Esophagus (tissue), 2 donors: Measurements from ENCODE around the gene GAPDH. TPM values are rescaled to one million over a fixed set of nuclear protein-coding genes. Genes with fewer than 3 reads are reported as not detected.

Experiments
- polyA plus RNA-seq, 2 donors: library from polyadenylated mRNA; stranded (reverse); fragments of 200-250 nt; gene quantifications; one replicate each; pipeline ENCODE4 v1.2.3, GENCODE V29; 2013
- donor health status: healthy with polysubstance abuse.
- donor health status: Bipolar disorder and iron deficiency.

Gene GAPDH
- polyA plus RNA-seq, 2 donors = 2,765 to 3,567 TPM

Other genes starting within 250 kb of the GAPDH start
- gene PLEKHG6, start 223.8 kb upstream of the GAPDH start, polyA plus RNA-seq = 10 to 100 TPM; 25.0 to 70.3 TPM
- 10 to 100 TPM; 41.7 to 71.4 TPM for gene TNFRSF1A, start 192.4 kb upstream of the GAPDH start, polyA plus RNA-seq
- gene SCNN1A, start 159.0 kb upstream of the GAPDH start, polyA plus RNA-seq = 100 to 1,000 TPM in 1 of 2 donors, 10 to 100 TPM in 1; 98.7 to 126 TPM
- 10 to 100 TPM; 81.3 to 97.9 TPM for gene LTBR, start 150.4 kb upstream of the GAPDH start, polyA plus RNA-seq
- gene CD27, start 89.6 kb upstream of the GAPDH start, polyA plus RNA-seq = under 1 TPM; 0.84 to 0.98 TPM
- gene TAPBPL, start 82.5 kb upstream of the GAPDH start, polyA plus RNA-seq = 10 to 100 TPM in 1 of 2 donors, 1 to 10 TPM in 1; 8.9 to 11.9 TPM
- 1 to 10 TPM; 4.3 to 6.6 TPM for gene VAMP1, start 63.8 kb upstream of the GAPDH start, polyA plus RNA-seq
- 100 to 1,000 TPM in 1 of 2 donors, 10 to 100 TPM in 1; 60.7 to 124 TPM for gene MRPL51, start 41.3 kb upstream of the GAPDH start, polyA plus RNA-seq
- gene NCAPD2, start 40.4 kb upstream of the GAPDH start, polyA plus RNA-seq = 10 to 100 TPM; 10.2 to 13.7 TPM
- gene IFFO1, start 21.5 kb downstream of the GAPDH start, polyA plus RNA-seq = 1 to 10 TPM; 5.7 TPM
- gene NOP2, start 33.8 kb downstream of the GAPDH start, polyA plus RNA-seq = 10 to 100 TPM; 26.3 to 41.6 TPM
- 100 to 1,000 TPM in 1 of 2 donors, 10 to 100 TPM in 1; 79.3 to 116 TPM for gene CHD4, start 72.9 kb downstream of the GAPDH start, polyA plus RNA-seq
- gene LPAR5, start 101.4 kb downstream of the GAPDH start, polyA plus RNA-seq = 10 to 100 TPM; 11.6 to 19.3 TPM
- under 1 TPM; 0.32 to 0.84 TPM for gene ACRBP, start 112.9 kb downstream of the GAPDH start, polyA plus RNA-seq
- 10 to 100 TPM; 15.2 to 24.7 TPM for gene ING4, start 128.6 kb downstream of the GAPDH start, polyA plus RNA-seq
- 10 to 100 TPM; 22.2 to 26.9 TPM for gene ZNF384, start 154.9 kb downstream of the GAPDH start, polyA plus RNA-seq
- under 1 TPM; 0.10 to 0.28 TPM for gene PIANP, start 166.3 kb downstream of the GAPDH start, polyA plus RNA-seq
- gene COPS7A, start 189.5 kb downstream of the GAPDH start, polyA plus RNA-seq = 10 to 100 TPM; 34.7 to 55.4 TPM
- gene MLF2, start 218.6 kb downstream of the GAPDH start, polyA plus RNA-seq = 100 to 1,000 TPM; 117 to 158 TPM
- gene PTMS, start 231.8 kb downstream of the GAPDH start, polyA plus RNA-seq = 100 to 1,000 TPM; 249 to 449 TPM
- gene LAG3, start 238.0 kb downstream of the GAPDH start, polyA plus RNA-seq = 1 to 10 TPM in 1 of 2 donors, under 1 TPM in 1; 0.88 to 1.1 TPM